Activated CD4-positive, alpha-beta memory T cell treated with anti-CD3 and anti-CD28 coated beads for 36 hours (primary cell): Measurements from ENCODE around the gene ANKRD33B. TPM values are rescaled to one million over a fixed set of nuclear protein-coding genes. Genes with fewer than 3 reads are reported as not detected.
A peak's percentile ranks its signal among the peaks of the same experiment; 100 is the strongest.

ENCODE experiments used
- CTCF ChIA-PET: fragments of 350-600 bp; sonication (Branson Sonifier 250); formaldehyde crosslinking; loops from one replicate; lab custom pipeline; 2021; ENCODE audit warnings: antibody characterized with exemption, inconsistent platforms; lab: Charles Lee
- POLR2A ChIA-PET: fragments of 350-600 bp; sonication (Branson Sonifier 250); formaldehyde crosslinking; loops from one replicate; lab custom pipeline; 2021; ENCODE audit warnings: antibody characterized with exemption; lab: Charles Lee
- DNase-seq: peaks from one replicate; pipeline ENCODE4 v3.0.0-alpha.2; 2020
- H3K27ac Mint-ChIP-seq: one replicate; pipeline ENCODE4 v1.8.0; 2021; ENCODE audit warnings: mixed read lengths
- H3K27me3 Mint-ChIP-seq: one replicate; pipeline ENCODE4 v1.8.0; 2021; ENCODE audit warnings: mixed read lengths
- H3K36me3 Mint-ChIP-seq: one replicate; pipeline ENCODE4 v1.8.0; 2021; ENCODE audit warnings: mixed read lengths
- H3K4me1 Mint-ChIP-seq: one replicate; pipeline ENCODE4 v1.8.0; 2021; ENCODE audit warnings: low read depth, mixed read lengths
- H3K4me3 Mint-ChIP-seq: one replicate; pipeline ENCODE4 v1.8.0; 2021; ENCODE audit warnings: mild to moderate bottlenecking, mixed read lengths
- H3K9me3 Mint-ChIP-seq: one replicate; pipeline ENCODE4 v1.8.0; 2021; ENCODE audit warnings: mixed read lengths
- intact Hi-C: fragments of 100-400 bp; cut with micrococcal nuclease; formaldehyde crosslinking; loops from one replicate; pipeline ENCODE4 v1.15.1; 2023
- total RNA-seq, 2 experiments: library from RNA; stranded (reverse); gene quantifications; one replicate each; pipeline ENCODE4 v1.2.3, GENCODE V29; 2021

ANKRD33B gene
- total RNA-seq, 2 experiments from 2014 or later, result 9.9 to 10.0 TPM

DNA sequence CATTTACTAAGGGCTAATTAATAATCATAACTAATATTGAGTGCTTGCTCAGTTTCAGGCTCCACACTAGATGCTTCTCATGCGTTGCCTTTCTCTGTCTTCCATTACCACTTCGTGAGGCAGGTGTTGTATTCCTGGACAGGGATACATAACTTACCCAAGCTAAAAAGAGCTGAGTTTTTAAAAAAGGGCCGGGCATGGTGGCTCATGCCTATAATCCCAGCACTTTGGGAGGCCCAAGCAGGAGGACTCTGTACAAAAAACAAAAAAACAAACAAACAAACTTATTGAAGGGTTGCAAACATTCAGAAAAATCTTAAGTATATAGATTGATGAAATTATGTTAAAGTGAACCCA, 12.1 kb upstream of the ANKRD33B start:
- ChIA-PET POLR2A (no interaction called here), CTCF (interaction anchor here (1.7 kb wide), 1 partner anchor 76 kb away, joined by 5 read pairs; no protein-coding TSS in a partner anchor)
- Mint-ChIP-seq H3K36me3 (no peaks in the 10 kb centered on the region), H3K4me3 (no peak overlapping the region), H3K27ac (no peak overlapping the region), H3K9me3 (no peaks in the 10 kb centered on the region), H3K4me1 (peaks cover 7% of the 10 kb centered on the region), H3K27me3 (peaks cover 15% of the 10 kb centered on the region)
- no peak for DNase-seq
- intact Hi-C loops, result no loop called here

DNA sequence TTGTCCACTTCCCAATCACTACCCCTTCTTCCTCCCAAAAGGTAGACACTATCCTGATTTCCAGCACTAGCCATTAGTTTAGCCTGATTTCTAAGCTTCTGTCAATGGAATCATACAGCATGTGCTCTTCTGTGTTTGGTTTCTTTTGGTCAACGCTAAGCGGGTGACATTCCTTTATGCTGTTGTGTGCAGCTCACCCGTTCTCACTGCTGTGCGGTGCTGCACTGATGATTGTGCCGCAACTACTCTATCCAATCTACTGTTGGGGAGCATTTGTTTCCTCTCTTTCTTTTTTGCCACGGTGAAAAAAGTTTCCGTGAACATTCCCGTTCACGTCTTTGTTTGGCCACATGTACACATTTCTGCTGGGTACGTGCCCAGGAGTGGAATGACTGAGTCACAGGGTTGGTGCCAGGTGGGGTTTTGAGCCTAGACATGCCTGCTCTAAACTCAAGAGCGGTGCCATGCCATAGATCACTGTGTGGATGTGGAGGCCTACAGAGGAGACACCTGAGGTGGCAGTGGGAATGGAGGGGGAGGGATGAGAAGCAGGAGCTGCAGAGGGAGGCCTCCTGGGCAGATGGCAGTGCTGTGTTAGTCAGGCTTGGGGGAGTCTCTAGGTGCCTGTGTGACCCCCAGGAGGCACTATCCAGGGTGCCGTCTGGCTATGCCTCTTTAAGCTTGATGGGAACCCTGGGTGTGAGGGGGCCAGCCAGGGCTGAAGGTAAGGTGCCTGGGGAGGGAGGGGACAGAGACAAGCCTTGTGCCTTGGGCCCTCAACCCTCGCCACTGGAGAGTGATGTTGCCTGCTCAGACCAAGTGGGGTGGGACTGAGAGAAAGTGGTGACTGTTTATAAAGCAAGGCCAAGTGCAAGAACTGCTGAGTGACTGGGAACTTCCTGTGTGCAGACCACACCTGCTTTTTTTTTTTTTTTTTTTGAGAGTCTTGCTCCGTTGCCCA, 11.4 kb upstream of the ANKRD33B start:
- Mint-ChIP-seq H3K27me3 (peaks cover 13% of the 10 kb centered on the region), H3K27ac (no peak overlapping the region), H3K9me3 (no peaks in the 10 kb centered on the region), H3K4me3 (no peak overlapping the region), H3K36me3 (no peaks in the 10 kb centered on the region), H3K4me1 (peaks cover 7% of the 10 kb centered on the region)
- intact Hi-C loops, result no loop called here
- DNase-seq, result no peak
- POLR2A ChIA-PET, result no interaction called here
- CTCF ChIA-PET, result interaction anchor here (1.3 kb wide), 1 partner anchor 75 kb away, joined by 4 read pairs; no protein-coding TSS in a partner anchor

DNA sequence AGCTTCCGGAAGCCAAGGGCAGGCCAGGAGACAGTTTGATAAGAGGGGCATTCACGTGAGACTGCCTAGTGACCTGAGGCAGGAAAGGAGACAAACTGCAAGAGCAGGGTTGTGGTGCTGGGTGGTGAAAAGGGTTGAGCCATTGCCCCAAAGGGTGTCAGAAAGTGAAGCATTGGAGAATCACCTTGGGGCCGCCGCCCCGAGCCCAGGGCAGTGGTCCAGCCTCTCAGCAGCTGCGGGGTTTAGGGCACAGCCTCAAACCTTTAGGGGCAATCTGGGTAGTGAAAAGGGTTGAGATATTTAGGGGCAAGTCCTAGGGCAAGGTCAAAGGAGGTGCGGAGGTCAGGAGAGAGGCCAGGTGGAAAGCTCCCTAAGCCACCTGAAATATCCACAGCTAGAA, 10.4 kb upstream of the ANKRD33B start:
- no peak for DNase-seq
- POLR2A ChIA-PET, result no interaction called here
- CTCF ChIA-PET, result interaction anchor here (1.3 kb wide), 1 partner anchor 74 kb away, joined by 4 read pairs; no protein-coding TSS in a partner anchor

DNA sequence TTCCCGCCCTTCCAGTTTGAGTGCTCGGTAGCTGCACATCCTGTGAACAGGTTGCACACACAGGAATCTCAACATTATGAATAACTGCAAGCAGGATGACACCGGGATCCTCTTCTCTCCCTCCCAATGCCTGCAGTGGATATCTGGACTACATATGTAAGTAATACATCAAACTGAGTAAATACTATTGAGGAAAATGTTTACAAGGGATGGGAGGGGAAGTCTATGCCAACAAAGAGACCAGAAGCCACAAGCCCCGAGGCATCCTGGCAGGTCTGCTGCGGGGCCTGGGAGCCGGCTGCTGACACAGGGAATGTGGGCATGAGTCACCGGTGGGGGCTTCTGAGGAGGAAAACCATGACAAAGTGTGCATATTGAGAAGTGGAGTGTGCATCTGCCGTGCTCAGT, 8.6 kb upstream of the ANKRD33B start:
- ChIA-PET POLR2A (no interaction called here), CTCF (interaction anchor here (2.1 kb wide), 1 partner anchor 73 kb away, joined by 4 read pairs; no protein-coding TSS in a partner anchor)
- Mint-ChIP-seq H3K4me1 (peaks cover 5% of the 10 kb centered on the region), H3K36me3 (no peaks in the 10 kb centered on the region), H3K9me3 (no peaks in the 10 kb centered on the region), H3K4me3 (no peak overlapping the region), H3K27me3 (peaks cover 12% of the 10 kb centered on the region), H3K27ac (no peak overlapping the region)
- intact Hi-C loops, result no loop called here
- no peak for DNase-seq

More for the DNA sequence above, 10.4 kb upstream of the ANKRD33B start:
- Mint-ChIP-seq H3K27ac (no peak overlapping the region), H3K27me3 (peaks cover 12% of the 10 kb centered on the region), H3K36me3 (no peaks in the 10 kb centered on the region), H3K4me1 (peaks cover 5% of the 10 kb centered on the region), H3K4me3 (no peak overlapping the region), H3K9me3 (no peaks in the 10 kb centered on the region)
- intact Hi-C loops, result no loop called here

DNA sequence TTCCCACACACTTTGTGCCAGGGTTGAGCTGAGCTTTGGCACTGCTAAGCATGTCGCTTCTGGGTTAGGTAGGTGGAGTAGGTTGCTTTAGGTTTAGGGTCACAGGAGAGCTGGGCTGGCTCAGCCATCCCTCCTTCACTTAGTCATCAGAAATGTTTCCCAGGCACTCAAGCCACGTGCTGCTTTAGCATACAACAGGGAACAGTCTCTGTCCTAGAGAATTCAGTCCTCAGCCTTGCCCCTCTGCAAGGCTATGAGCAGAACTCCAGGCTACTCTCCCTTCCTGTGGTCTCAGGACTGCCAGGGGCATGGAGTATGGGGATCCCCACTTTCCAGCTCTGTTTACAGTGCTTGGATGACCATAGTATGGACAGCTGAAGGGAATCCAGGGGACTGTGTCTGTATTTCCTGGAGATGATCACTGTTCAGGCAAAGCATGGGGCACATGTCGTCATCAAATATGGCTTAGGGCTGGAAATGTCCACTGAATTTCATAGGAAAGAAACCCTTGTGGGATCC, 7.5 kb upstream of the ANKRD33B start:
- POLR2A ChIA-PET, result no interaction called here
- DNase-seq, result no peak
- H3K27me3 Mint-ChIP-seq, result peaks cover 12% of the 10 kb centered on the region

DNA sequence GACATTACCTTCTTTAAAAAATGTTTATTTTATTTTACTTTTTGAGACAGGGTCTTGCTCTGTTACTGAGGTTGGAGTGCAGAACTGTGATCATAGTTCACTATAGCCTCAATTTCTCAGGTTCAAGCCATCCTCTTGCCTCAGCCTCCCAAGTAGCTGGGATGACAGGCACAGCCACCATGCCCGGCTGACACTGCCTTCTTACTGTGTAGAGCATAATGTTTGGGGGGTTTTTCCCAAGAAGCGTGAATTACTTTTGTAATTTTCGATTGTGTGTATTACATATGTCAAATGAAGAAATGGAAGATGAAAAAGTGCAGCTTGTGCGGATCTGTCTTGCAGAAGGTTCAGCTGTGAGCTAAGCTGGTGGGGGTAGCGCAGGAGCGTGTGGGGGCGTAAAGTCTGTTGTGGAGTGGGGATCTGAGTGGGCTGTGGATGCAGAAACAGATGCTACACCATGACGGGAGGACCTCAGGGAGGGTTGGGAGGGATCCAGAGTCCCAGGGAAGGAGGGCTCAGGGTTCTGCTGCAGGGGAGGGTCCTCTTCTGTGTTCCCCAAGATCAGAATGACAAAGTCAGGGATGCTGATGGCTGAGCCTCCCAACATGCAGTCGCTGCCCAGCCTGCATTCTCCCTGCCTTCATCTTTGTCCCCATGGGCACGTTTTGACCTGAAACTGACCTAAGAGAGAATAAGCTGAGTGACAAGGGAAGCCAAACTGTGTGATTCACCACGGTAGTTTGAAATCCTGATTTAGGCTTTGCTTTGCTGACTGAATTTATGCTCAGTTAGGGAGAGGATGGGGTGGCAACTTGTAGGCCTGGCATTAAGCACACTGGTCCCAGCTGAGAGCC, 6.8 kb upstream of the ANKRD33B start:
- DNase-seq, result no peak
- H3K36me3 Mint-ChIP-seq, result no peaks in the 10 kb centered on the region
- intact Hi-C loops, result no loop called here
- H3K4me3 Mint-ChIP-seq, result no peak overlapping the region
- peaks cover 13% of the 10 kb centered on the region for H3K27me3 Mint-ChIP-seq
- ChIA-PET POLR2A (interaction anchor here (1.3 kb wide), 1 partner anchor 36 kb away, joined by 4 read pairs; no protein-coding TSS in a partner anchor), CTCF (interaction anchor here (2.1 kb wide), 1 partner anchor 71 kb away, joined by 4 read pairs; no protein-coding TSS in a partner anchor)
- H3K9me3 Mint-ChIP-seq, result no peaks in the 10 kb centered on the region
- H3K4me1 Mint-ChIP-seq, result peaks cover 5% of the 10 kb centered on the region
- H3K27ac Mint-ChIP-seq, result no peak overlapping the region

More for the DNA sequence above, 7.5 kb upstream of the ANKRD33B start:
- Mint-ChIP-seq H3K27ac (no peak overlapping the region), H3K4me1 (peaks cover 5% of the 10 kb centered on the region), H3K36me3 (no peaks in the 10 kb centered on the region), H3K4me3 (no peak overlapping the region), H3K9me3 (no peaks in the 10 kb centered on the region)
- CTCF ChIA-PET, result interaction anchor here (2.1 kb wide), 1 partner anchor 71 kb away, joined by 4 read pairs; no protein-coding TSS in a partner anchor
- intact Hi-C loops, result no loop called here

DNA sequence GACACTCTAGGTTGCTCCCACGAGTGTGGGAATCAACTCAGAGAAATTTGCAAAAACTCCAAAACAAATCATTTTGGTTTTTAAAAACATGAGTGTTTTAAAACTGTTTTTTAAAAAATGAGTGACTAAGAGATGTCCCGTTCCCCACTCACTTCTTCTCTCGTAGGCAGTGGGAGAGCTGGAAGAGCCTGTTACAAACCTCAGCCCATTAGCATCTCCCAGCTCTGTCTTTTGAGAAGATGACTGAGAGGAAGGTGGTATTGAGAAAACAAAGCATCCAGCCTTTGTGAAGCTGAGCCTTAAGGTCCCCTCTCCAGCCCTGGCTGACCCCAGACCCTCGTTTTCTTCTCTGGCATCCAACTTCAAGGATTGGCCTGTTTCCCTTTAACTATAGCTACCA, 4.7 kb upstream of the ANKRD33B start:
- intact Hi-C loops, result no loop called here
- no peak for DNase-seq

DNA sequence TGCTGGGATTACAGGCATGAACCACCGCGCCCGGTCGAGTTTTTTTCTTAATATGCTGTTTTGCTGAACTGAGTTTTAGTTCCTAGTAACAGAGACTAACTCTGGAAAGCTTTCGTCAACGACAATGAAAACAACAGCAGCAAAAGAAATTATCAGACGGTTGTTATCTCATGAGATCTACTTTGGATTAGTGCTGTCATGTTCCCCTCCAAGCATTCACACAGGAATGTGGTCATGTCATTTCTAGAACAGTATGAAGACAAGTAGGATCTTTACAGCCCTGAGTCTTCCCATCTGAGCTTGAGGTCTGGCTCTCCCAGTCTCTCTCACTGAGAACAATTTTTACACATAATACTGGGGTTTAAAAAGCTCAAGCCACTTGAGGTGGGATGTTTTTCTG, 4.0 kb upstream of the ANKRD33B start:
- ChIA-PET CTCF (interaction anchor here (1.9 kb wide), 1 partner anchor 68 kb away, joined by 8 read pairs; no protein-coding TSS in a partner anchor), POLR2A (no interaction called here)
- intact Hi-C loops, result loop anchor here (5.0 to 10.0 kb wide), 2 partner anchors 115 to 208 kb away; partner anchors contain the start of genes MARCHF6 and ROPN1L

More for the DNA sequence above, 4.7 kb upstream of the ANKRD33B start:
- no peak overlapping the region for H3K27ac Mint-ChIP-seq
- H3K4me1 Mint-ChIP-seq, result no peaks in the 10 kb centered on the region
- no peaks in the 10 kb centered on the region for H3K9me3 Mint-ChIP-seq
- H3K36me3 Mint-ChIP-seq, result no peaks in the 10 kb centered on the region
- H3K4me3 Mint-ChIP-seq, result no peak overlapping the region
- ChIA-PET POLR2A (no interaction called here), CTCF (no interaction called here)
- H3K27me3 Mint-ChIP-seq, result peaks cover 13% of the 10 kb centered on the region

DNA sequence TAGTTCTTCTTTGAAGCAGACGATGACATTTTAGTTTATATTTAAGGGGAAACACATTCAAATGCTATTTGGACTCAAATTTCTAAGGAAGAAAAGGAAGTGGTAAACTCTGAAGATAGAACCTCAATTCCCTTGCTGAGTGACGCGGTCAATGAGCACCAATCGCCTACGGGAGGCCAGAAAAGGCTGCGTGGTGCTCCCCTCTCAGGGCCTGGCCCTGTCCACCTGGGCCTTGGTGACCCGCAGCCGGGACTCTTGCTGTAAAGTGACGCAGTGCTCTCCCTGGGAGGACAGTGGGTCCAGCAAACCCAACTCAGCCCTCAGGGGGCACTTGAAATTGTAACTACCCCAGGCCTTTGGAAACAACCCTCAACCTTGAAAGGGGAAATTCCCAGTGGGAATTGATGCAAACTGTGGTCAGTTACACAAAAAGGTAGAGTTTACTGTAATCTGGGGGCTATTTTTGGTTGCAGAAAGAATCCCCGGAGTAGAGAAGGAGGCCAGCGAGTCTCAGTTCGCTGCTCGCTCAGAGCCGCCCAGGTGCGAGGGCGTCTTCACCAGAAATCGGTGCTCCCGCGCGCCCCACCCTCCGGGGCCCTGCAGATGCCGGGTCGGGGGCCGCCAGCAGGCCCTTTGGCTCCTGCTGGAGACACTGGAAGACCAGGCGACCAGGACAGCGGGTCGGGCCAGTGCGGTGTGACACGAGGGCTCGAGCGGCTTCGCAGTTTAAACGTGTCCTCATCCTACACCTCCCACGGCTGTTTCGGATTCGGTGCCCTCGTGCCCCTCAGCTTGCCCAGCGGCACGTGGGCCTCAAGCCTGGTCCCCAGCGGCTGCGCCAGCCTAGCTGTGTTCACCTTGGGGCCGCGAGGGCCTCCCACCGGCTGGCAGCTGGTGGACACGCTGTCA, 1.4 kb upstream of the ANKRD33B start:
- Mint-ChIP-seq H3K27me3 (peaks cover 3% of the 10 kb centered on the region), H3K9me3 (no peaks in the 10 kb centered on the region), H3K4me3 (peak overlapping the region; percentile 61), H3K27ac (peak overlapping the region; percentile 66), H3K36me3 (no peaks in the 10 kb centered on the region), H3K4me1 (peaks cover 19% of the 10 kb centered on the region)
- ChIA-PET CTCF (no interaction called here), POLR2A (no interaction called here)
- DNase-seq, result no peak
- intact Hi-C loops, result loop anchor here (5.0 to 10.0 kb wide), 2 partner anchors 118 to 210 kb away; partner anchors contain the start of genes MARCHF6 and ROPN1L

More for the DNA sequence above, 4.0 kb upstream of the ANKRD33B start:
- Mint-ChIP-seq H3K36me3 (no peaks in the 10 kb centered on the region), H3K27me3 (peaks cover 10% of the 10 kb centered on the region), H3K4me3 (no peak overlapping the region), H3K27ac (no peak overlapping the region), H3K9me3 (no peaks in the 10 kb centered on the region), H3K4me1 (no peaks in the 10 kb centered on the region)
- no peak for DNase-seq

DNA sequence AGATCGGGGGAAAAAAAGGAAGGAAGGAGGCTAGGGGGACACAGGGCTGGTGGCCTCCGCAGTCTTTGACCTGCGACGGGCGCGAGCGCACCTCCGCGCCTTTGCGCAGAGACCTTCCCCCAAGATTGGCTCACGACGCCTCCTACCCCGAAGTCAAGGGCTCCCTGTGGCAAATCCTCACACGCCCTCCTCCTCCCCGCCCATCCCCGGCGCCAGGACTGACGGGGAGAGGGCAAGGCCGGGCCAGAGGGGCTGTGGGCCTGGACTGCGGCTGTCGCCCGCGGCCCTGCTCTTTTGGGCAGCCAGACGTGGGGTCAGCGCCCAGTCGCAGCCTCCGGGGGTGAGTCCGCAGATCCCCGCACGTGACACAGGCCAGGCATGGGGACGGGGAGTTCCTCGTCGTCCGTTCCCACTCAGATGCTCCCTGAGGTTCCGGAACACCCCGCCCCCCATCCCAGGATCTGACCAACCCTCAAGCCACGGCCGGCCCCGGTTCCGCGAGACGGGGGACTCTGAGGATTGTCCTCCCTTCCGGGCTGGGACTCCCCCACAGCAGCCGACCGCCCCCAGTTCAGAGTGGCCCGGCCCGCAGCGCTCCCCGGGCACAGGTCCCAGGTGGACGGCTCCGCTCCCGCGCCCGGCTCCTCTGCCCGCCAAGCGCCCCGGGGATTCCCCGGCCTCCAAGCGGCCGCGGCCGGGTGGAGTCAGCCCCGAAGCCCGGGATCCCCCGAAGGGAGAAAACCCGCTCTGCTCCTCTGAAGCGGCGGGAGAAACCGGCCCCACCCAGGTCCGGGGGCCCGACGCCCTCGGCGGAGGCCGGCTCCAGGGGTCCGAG, 543 bp upstream of the ANKRD33B start:
- Mint-ChIP-seq H3K27ac (peak overlapping the region; percentile 66), H3K4me3 (peak overlapping the region; percentile 61), H3K27me3 (peaks cover 3% of the 10 kb centered on the region), H3K9me3 (no peaks in the 10 kb centered on the region), H3K36me3 (no peaks in the 10 kb centered on the region), H3K4me1 (peaks cover 21% of the 10 kb centered on the region)
- ChIA-PET POLR2A (interaction anchor here (0.9 to 1.1 kb wide), 4 partner anchors 13 to 313 kb away, joined by 3 to 5 read pairs (median 3); partner anchors contain the start of genes ATPSCKMT and CCT5), CTCF (interaction anchor here (1.4 kb wide), 1 partner anchor 64 kb away, joined by 4 read pairs; no protein-coding TSS in a partner anchor)
- intact Hi-C loops, result loop anchor here (5.0 to 10.0 kb wide), 2 partner anchors 119 to 211 kb away; partner anchors contain the start of genes MARCHF6 and ROPN1L
- peak; percentile 72 for DNase-seq
